Sigmoid colon (tissue), 7 donors: ENCODE results near the gene CEP83. TPM values are rescaled to one million over a fixed set of nuclear protein-coding genes. Genes with fewer than 3 reads are reported as not detected.
A peak's percentile ranks its signal among the peaks of the same experiment; 100 is the strongest.

Experiments used
- DNase-seq: peaks from one replicate; pipeline ENCODE4 v3.0.0-alpha.2; 2019
- H3K27ac ChIP-seq, 4 donors: fragments of 200-600 bp; sonication (generic); one replicate each; pipeline ENCODE4 v1.5.1; 2016 to 2019; ENCODE audit warnings: mild to moderate bottlenecking in 1 of 4
- H3K27me3 ChIP-seq, 3 donors: fragments of 200-600 bp; sonication (generic); one replicate each; pipeline ENCODE4 v1.5.1; 2019; ENCODE audit warnings: mild to moderate bottlenecking in 1 of 3
- H3K36me3 ChIP-seq, 4 donors: fragments of 200-600 bp; sonication (generic); one replicate each; pipeline ENCODE4 v1.5.1; 2016 to 2019
- H3K4me1 ChIP-seq, 4 donors: fragments of 200-600 bp; sonication (generic); one replicate each; pipeline ENCODE4 v1.5.1; 2017 to 2019
- H3K4me3 ChIP-seq, 4 donors: fragments of 200-600 bp; sonication (generic); one replicate each; pipeline ENCODE4 v1.5.1; 2017 to 2019; ENCODE audit warnings: mild to moderate bottlenecking in 2 of 4, moderate library complexity in 1 of 4
- H3K9me3 ChIP-seq, 4 donors: fragments of 200-600 bp in 3 of 4; sonication (generic) in 3 of 4; one replicate each; pipeline versions ENCODE4 v1.5.1 to v1.6.1; 2013 to 2019
- EP300 ChIP-seq, 4 donors: sonication (generic); formaldehyde crosslinking; IDR thresholded peaks; one replicate each; pipeline ENCODE4 v1.6.1; 2017; ENCODE audit warnings: antibody characterized with exemption in 4 of 4
- POLR2A ChIP-seq, 2 donors: fragments of 450-650 bp; IDR thresholded peaks; one replicate each; pipeline ENCODE4 v1.6.1; 2016; ENCODE audit warnings: antibody characterized with exemption in 2 of 2, mild to moderate bottlenecking in 2 of 2, moderate library complexity in 2 of 2
- POLR2AphosphoS5 ChIP-seq, 4 donors: sonication (generic); formaldehyde crosslinking; IDR thresholded peaks; one replicate each; pipeline ENCODE4 v1.6.1; 2017; ENCODE audit warnings: antibody characterized with exemption in 4 of 4
- WGBS, 2 donors: extraction: QIAGEN DNeasy Blood & Tissue Kit; methylation state at CpG; one replicate each; pipeline ENCODE4 v1.1.7; 2013; 5-methylcytosine and 5-hydroxymethylcytosine counted together
- intact Hi-C: fragments of 100-400 bp; cut with DNase I; formaldehyde crosslinking; loops from one replicate; pipeline ENCODE4 v1.15.1; 2023
- polyA plus RNA-seq, 3 donors: library from polyadenylated mRNA; stranded (reverse); fragments of 200-250 nt; gene quantifications; one replicate each; pipeline ENCODE4 v1.2.3, GENCODE V29; 2013
- total RNA-seq, 4 donors: library from RNA; depleted of rRNA; stranded (reverse); fragments of >200 nt; gene quantifications; one replicate each; pipeline ENCODE4 v1.1.0, GENCODE V29; 2016
- TF ChIP-seq, protein P1 (sequence below), 4 experiments: fragments of 450-650 bp in 3 of 4; fragments of 200-600 bp in 1 of 4; IDR thresholded peaks; one replicate each; pipeline ENCODE4 v1.5.1; 2016 to 2019; ENCODE audit warnings: antibody characterized with exemption in 4 of 4, mild to moderate bottlenecking in 3 of 4, moderate library complexity in 2 of 4
- donor health status: healthy with polysubstance abuse.
- donor health status: Bipolar disorder and iron deficiency.
- donor health status: healthy.

The CEP83 gene
- total and polyA plus RNA-seq, 7 donors: 4.4 to 23.5 (median 7.9) TPM

DNA sequence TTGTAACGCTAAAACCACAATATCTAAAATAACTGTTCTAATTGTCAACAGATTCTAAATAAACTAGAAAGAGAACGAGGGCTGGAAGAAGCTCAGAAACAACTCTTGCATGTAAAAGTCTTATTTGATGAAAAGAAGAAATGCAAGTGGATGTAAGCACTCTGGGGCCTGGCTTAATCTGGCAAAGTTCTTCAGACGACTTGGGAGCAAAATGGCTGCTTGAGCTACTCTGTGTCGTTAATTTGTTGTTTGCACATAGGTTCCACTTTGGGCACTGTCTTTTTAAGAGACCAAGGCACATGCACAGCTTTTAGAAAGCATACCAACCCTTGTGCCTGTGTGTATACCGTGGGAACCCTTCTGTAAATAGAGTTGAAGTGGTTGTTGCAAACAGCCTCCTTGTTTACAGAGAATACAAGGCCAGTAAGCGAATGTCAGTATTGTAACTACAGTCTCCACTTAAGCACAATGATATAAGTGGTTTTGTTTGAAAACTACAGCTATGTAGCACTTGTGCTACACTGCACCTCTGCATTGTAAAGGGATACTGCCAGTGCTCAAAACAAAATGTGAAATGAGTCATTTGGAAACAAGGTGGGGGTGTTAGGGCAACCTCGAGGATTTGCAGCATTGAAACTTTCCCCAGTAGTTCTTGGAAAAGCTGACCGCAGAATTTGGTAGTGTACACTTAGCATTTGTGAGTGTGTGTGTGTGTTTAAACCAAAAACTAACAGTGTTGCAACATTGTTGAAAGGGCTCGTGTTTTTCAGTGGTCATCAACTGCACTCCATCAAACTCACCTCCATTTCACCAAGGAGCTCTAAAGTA lies 154.3 kb downstream of the CEP83 start:
- TF ChIP-seq, protein P1, sequence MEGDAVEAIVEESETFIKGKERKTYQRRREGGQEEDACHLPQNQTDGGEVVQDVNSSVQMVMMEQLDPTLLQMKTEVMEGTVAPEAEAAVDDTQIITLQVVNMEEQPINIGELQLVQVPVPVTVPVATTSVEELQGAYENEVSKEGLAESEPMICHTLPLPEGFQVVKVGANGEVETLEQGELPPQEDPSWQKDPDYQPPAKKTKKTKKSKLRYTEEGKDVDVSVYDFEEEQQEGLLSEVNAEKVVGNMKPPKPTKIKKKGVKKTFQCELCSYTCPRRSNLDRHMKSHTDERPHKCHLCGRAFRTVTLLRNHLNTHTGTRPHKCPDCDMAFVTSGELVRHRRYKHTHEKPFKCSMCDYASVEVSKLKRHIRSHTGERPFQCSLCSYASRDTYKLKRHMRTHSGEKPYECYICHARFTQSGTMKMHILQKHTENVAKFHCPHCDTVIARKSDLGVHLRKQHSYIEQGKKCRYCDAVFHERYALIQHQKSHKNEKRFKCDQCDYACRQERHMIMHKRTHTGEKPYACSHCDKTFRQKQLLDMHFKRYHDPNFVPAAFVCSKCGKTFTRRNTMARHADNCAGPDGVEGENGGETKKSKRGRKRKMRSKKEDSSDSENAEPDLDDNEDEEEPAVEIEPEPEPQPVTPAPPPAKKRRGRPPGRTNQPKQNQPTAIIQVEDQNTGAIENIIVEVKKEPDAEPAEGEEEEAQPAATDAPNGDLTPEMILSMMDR (IDR thresholded peaks at IDR 0.05): no peak
- TF ChIP-seq POLR2A (IDR thresholded peaks at IDR 0.05): no peak
- TF ChIP-seq POLR2AphosphoS5 (IDR thresholded peaks at IDR 0.05): no peak
- TF ChIP-seq EP300 (IDR thresholded peaks at IDR 0.05): no peak
- Histone ChIP-seq H3K4me1 (peaks cover 0 to 23% (median 20%) of the 10 kb centered on the region in 4 donors), H3K9me3 (no peaks in the 10 kb centered on the region), H3K4me3 (no peak overlapping the region), H3K36me3 (peaks cover 0 to 6% (median 0%) of the 10 kb centered on the region in 4 donors), H3K27ac (peak overlapping the region in 3 of 4 donors; percentile 29 to 63 (median 60)), H3K27me3 (no peaks in the 10 kb centered on the region)
- intact Hi-C loops: no loop called here
- DNase-seq: no peak
- 71 to 76% methylated on average over 9 of the region's 9 CpGs for WGBS, 2 donors

DNA sequence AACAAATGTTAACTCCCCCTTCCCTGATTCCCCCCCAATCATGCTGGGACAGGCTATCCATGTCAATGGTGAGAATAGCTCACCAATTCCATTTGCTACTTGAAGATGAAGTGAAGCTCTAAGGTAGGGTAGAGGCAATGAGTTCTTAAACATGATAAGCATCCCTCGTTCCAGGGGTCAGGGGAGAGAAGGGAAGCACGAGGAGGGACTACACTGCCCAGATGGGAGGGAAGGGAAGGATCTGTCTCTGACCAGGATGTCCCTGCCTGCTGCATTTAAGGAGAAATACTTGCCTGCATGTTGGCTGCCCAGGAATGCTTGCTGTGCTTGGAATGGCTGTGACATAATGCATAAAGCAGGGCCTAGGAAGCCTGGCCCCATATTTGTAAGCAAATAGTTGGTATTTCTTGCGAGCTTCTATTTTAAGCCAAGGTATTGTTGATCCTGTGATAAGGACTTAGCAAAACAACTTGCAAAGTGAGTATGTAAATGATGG lies 155.1 kb downstream of the CEP83 start:
- peaks cover 0 to 3% (median 0%) of the 10 kb centered on the region in 4 donors for H3K36me3 ChIP-seq
- no peak overlapping the region for H3K4me3 ChIP-seq
- TF ChIP-seq EP300 (IDR thresholded peaks at IDR 0.05) (no peak), POLR2AphosphoS5 (IDR thresholded peaks at IDR 0.05) (no peak), POLR2A (IDR thresholded peaks at IDR 0.05) (no peak)
- TF ChIP-seq, protein P1 (IDR thresholded peaks at IDR 0.05): no peak
- H3K4me1 ChIP-seq: peaks cover 0 to 23% (median 20%) of the 10 kb centered on the region in 4 donors
- DNase-seq: no peak
- peak overlapping the region in 3 of 4 donors; percentile 29 to 63 (median 60) for H3K27ac ChIP-seq
- 88 to 89% methylated on average over 3 of the region's 3 CpGs for WGBS, 2 donors
- no peaks in the 10 kb centered on the region for H3K9me3 ChIP-seq
- H3K27me3 ChIP-seq: no peaks in the 10 kb centered on the region
- intact Hi-C loops: no loop called here

DNA sequence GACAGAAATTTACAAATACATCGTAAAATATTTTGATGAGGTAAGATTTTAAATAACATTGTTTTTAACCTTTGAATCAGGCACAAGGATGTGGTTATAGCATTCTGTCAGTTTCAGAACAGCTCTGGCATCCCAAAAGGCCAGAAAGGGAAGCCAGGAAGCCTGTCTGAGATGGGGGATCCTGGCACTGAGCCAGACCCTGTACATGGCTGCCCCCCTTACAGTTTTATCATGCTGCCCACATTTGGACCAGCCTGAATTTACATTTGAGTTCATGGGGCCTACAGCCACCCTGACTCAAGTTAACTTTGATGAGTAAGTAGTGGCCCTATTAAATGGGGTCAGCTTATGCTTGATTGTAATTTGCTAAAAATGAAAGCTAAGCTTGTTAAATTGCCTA lies 155.7 kb downstream of the CEP83 start:
- Histone ChIP-seq H3K27me3 (no peaks in the 10 kb centered on the region), H3K9me3 (no peaks in the 10 kb centered on the region), H3K36me3 (no peaks in the 10 kb centered on the region), H3K4me1 (peaks cover 0 to 29% (median 21%) of the 10 kb centered on the region in 4 donors), H3K27ac (peak overlapping the region in 2 of 4 donors; percentile 60 to 63), H3K4me3 (no peak overlapping the region)
- DNase-seq: no peak
- 84 to 96% methylated on average over 1 of the region's 1 CpG for WGBS, 2 donors
- intact Hi-C loops: no loop called here
- TF ChIP-seq, protein P1 (IDR thresholded peaks at IDR 0.05): no peak
- no peak for TF ChIP-seq EP300 (IDR thresholded peaks at IDR 0.05)

DNA sequence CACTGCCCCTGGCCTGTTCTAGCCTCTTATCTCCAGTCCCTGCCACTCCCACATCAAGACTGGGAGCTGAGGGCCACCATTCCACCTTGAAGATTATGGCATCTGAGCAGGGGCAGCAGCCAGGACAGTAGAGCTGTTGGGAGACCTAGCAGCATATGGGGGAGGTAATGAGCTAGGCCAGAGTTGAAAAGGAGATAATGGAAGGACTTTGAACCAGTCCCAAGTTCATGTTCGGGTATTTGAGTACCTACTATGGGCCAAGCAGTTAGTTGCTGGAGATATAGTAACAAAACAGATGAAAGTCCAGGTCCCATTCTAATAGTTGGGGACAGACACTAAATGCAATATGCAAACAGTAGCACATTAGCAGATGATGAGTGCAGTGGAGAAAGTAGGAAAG lies 159.8 kb downstream of the CEP83 start:
- peaks cover 0 to 39% (median 30%) of the 10 kb centered on the region in 4 donors for H3K4me1 ChIP-seq
- H3K27me3 ChIP-seq: no peaks in the 10 kb centered on the region
- H3K27ac ChIP-seq: no peak overlapping the region
- intact Hi-C loops: no loop called here
- no peaks in the 10 kb centered on the region for H3K36me3 ChIP-seq
- H3K9me3 ChIP-seq: no peaks in the 10 kb centered on the region
- no peak for TF ChIP-seq EP300 (IDR thresholded peaks at IDR 0.05)
- no peak for TF ChIP-seq POLR2A (IDR thresholded peaks at IDR 0.05)
- TF ChIP-seq, protein P1 (IDR thresholded peaks at IDR 0.05): no peak
- no peak for TF ChIP-seq POLR2AphosphoS5 (IDR thresholded peaks at IDR 0.05)
- DNase-seq: no peak
- no peak overlapping the region for H3K4me3 ChIP-seq
- 23 to 83% methylated on average over 1 of the region's 1 CpG for WGBS, 2 donors
